AG04450 (cell line): Measurements from ENCODE around the gene CSGALNACT2. TPM values are rescaled to one million over a fixed set of nuclear protein-coding genes. Genes with fewer than 3 reads are reported as not detected.

Experiments
- CTCF ChIA-PET: fragments of 300-600, 350-600 bp; formaldehyde crosslinking; extraction: SDS; loops from one replicate; lab custom pipeline; 2022; ENCODE audit warnings: antibody characterized with exemption, inconsistent platforms; lab: Charles Lee
- POLR2A ChIA-PET: fragments of 350-600 bp; formaldehyde crosslinking; extraction: SDS; loops from one replicate; lab custom pipeline; 2021; ENCODE audit warnings: antibody characterized with exemption, inconsistent platforms; lab: Yijun Ruan, JAX
- DNase-seq: peaks from one replicate; pipeline ENCODE4 v3.0.0-alpha.2; 2011; ENCODE audit warnings: low read depth, low spot score
- H3K27ac ChIP-seq: one replicate; pipeline ENCODE4 v1.5.1; 2012; ENCODE audit warnings: low read depth, low read length, control low read depth
- H3K27me3 ChIP-seq: one replicate; pipeline ENCODE4 v1.6.0; 2012; ENCODE audit warnings: low read length; ENCODE audit not compliant: control insufficient read depth, insufficient read depth
- H3K4me3 ChIP-seq: 2 replicates; pipeline ENCODE4 v1.5.1; 2011; ENCODE audit warnings: mild to moderate bottlenecking, low read depth, low read length, control low read depth
- H3K9me3 ChIP-seq: 2 replicates; pipeline ENCODE4 v1.5.1; 2012; ENCODE audit warnings: low read length; ENCODE audit not compliant: control insufficient read depth, insufficient read depth
- polyA plus RNA-seq: library from polyadenylated mRNA; depleted of rRNA; stranded (reverse); fragments of >200 nt; gene quantifications from 2 replicates; pipeline ENCODE4 v1.2.3, GENCODE V29; 2011
- TF ChIP-seq, protein P1 (sequence below): IDR thresholded peaks from 2 replicates; pipeline ENCODE4 v1.5.1; 2011; ENCODE audit warnings: low read depth, low read length, control low read depth, inconsistent platforms

The CSGALNACT2 gene
- polyA plus RNA-seq, 1 experiment = 23.0 TPM

DNA sequence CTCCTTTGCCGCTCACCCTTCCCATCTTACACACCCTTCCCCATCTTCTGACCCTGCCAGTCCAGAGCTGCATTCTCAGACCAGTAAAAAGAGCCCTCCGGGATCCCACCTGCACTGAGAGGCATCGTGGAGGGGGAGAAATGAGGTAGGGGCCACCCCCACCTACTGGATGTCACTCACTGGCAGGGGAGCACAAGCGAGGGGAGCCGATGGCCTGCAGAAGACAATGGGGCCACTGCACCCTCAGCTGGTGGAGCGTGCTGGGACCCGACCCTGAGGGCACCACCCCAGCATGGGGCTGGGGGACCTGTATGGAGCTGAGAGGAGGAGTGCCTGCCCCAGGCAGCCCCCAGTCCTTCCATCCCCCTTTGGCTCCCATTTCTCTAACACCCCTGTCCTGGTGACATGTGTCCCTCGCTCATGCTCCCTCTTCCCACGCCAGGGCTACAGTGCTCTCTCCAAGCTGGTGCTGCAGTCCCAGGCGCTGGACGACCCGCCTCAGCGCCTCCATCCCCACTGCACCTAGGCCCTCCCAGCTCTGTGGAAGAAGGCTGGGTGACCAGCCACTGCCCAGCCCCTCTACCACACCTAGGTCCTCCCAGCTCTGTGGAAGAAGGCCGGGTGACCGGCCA lies 78.8 kb downstream of the CSGALNACT2 start:
- no peak for DNase-seq
- ChIA-PET CTCF (no interaction called here), POLR2A (no interaction called here)
- H3K9me3 ChIP-seq = no peaks in the 10 kb centered on the region; the same call in 1 of the 2 replicates
- TF ChIP-seq, protein P1, sequence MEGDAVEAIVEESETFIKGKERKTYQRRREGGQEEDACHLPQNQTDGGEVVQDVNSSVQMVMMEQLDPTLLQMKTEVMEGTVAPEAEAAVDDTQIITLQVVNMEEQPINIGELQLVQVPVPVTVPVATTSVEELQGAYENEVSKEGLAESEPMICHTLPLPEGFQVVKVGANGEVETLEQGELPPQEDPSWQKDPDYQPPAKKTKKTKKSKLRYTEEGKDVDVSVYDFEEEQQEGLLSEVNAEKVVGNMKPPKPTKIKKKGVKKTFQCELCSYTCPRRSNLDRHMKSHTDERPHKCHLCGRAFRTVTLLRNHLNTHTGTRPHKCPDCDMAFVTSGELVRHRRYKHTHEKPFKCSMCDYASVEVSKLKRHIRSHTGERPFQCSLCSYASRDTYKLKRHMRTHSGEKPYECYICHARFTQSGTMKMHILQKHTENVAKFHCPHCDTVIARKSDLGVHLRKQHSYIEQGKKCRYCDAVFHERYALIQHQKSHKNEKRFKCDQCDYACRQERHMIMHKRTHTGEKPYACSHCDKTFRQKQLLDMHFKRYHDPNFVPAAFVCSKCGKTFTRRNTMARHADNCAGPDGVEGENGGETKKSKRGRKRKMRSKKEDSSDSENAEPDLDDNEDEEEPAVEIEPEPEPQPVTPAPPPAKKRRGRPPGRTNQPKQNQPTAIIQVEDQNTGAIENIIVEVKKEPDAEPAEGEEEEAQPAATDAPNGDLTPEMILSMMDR = no peak
- H3K27me3 ChIP-seq = peaks cover 28% of the 10 kb centered on the region
- no peak overlapping the region for H3K4me3 ChIP-seq
- H3K27ac ChIP-seq = no peak overlapping the region

DNA sequence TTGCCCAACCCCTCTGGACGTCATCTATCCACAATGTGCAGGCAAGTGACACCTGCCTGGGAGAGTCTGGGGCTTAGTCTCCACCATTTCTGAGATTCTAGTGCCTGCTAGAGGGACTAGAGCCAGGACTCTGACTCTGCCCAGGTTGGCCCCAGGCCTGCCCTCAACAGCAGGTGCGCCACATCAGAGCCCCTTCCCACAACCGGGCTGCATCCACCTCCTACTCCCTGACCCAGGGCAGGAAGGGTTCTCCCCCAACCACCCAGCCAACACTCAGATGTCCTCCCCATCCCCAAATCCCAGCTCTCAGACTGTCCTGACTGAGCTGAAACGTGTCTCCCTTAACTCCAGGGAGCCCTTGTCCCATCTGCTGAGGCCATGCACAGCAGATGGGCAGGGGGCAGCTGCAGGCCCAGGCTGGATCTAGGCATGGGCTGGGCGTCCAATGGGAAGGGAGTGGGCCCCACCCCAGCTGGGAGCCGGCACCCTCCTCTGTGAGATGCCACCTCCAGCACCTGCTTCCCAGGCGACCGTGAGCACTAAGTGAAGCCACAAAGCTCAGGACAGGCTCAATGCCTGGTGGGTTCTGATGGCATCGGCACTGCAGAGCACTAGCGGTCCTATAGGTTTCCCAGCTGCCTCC lies 79.4 kb downstream of the CSGALNACT2 start:
- no peak for DNase-seq
- TF ChIP-seq, protein P1 = no peak
- ChIA-PET CTCF (interaction anchor here (1.2 kb wide), 1 partner anchor 13 kb away, joined by 4 read pairs; no protein-coding TSS in a partner anchor), POLR2A (no interaction called here)
- Histone ChIP-seq H3K9me3 (no peaks in the 10 kb centered on the region), H3K4me3 (no peak overlapping the region), H3K27me3 (peaks cover 31% of the 10 kb centered on the region), H3K27ac (no peak overlapping the region)

DNA sequence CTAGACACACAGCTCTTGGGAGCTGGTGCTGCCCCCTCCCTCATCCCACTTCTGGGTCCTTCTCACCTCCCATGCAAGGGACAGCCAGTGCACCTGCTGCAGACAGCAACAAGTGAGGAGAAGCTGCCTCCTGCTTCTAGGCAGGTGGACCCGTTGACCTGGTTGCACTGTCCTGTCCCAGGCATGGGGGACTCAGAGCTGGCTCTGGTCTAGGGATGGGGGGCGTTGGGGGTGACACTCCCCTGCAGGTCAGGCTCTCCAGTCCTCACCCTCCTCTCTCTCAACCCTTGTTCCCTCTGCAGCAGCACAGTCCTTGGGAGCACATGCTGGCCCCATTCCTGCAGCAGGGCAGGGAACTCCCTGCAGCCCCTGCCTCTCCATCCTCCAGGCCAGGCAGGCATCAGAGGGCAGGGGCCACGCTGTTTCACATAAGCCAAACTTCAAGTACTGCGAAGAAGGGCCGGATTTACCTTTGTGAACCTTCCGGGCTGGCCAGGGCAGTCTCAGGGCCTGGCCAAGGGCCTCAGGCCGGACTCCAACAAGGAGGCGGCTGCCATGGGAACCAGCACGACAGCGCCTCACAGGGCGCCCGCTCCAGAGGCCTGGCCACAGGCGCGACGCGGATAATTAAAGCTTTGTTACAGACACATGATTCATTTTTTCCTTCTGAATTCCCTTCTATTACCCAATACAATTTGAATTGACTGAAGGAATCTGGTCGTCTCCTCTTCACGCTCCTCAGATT lies 80.1 kb downstream of the CSGALNACT2 start:
- peaks cover 30% of the 10 kb centered on the region for H3K27me3 ChIP-seq
- no peaks in the 10 kb centered on the region for H3K9me3 ChIP-seq
- TF ChIP-seq, protein P1 = no peak
- H3K4me3 ChIP-seq = no peak overlapping the region
- no peak for DNase-seq
- ChIA-PET CTCF (interaction anchor here (1.2 kb wide), 1 partner anchor 13 kb away, joined by 4 read pairs; no protein-coding TSS in a partner anchor), POLR2A (no interaction called here)
- H3K27ac ChIP-seq = no peak overlapping the region

DNA sequence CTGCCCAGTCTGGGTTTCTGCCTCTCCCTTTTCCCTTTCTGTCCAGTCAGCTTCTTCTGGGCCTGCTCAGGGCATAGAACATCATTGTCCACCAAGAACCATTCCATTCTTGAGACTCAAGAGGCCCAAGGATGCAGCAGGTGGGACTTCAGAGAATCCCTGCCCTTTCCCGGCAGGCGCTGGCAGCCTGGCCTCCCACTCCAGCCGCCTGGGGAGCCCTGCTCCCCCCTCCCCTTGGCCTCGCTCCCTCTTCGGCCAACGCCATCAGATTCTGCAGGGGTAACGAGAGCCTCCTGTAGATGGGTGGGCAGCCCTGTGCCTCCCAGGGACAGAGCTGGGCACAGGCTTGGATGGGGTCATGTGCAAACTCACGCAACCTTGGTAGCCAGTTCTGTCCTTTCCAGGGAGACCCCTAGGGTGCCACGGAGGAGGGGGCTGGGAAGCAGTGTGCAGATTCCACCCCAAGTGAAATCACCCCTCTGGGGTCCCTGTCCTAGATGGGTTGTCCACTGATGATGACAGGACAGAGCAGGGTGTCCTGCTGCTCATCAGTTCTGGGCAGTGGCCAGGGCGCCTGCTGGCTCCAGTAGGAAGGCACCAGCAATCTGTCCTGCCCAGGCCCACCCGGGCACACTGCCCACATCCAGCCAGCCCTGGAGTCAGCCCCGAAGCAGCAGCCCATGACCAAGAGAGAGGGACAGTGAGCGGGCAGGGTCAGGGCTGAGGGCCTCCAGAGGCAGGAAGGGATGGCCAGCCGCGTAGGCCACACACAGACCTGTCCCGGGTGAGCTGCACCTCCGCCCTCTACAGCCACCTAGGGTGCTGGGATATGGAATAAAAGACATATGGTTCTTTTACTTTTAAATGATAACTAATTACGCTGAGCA lies 80.9 kb downstream of the CSGALNACT2 start:
- Histone ChIP-seq H3K9me3 (no peaks in the 10 kb centered on the region), H3K4me3 (no peak overlapping the region), H3K27me3 (peaks cover 30% of the 10 kb centered on the region), H3K27ac (no peak overlapping the region)
- CTCF ChIA-PET = interaction anchor here (1.2 kb wide), 1 partner anchor 14 kb away, joined by 4 read pairs; no protein-coding TSS in a partner anchor
- POLR2A ChIA-PET = no interaction called here
- TF ChIP-seq, protein P1 = no peak
- DNase-seq = no peak
